Measurements from ENCODE around the gene CEP97. TPM values are rescaled to one million over a fixed set of nuclear protein-coding genes. Genes with fewer than 3 reads are reported as not detected.
A peak's percentile ranks its signal among the peaks of the same experiment; 100 is the strongest.
"Not testable (repeated sequence)": the region's sequence is repeated elsewhere in the genome, so short reads cannot be mapped to it uniquely, and the experiment has no call there.

Gene CEP97
- polyA plus RNA-seq, 2 donors = 0.94 to 1.1 TPM

- H3K27ac ChIP-seq (ENCODE audit: low read depth in 2 of 2, low read length in 1 of 2); H3K4me1 ChIP-seq (ENCODE audit: control insufficient read depth in 2 of 2, insufficient read depth in 2 of 2, low read length in 1 of 2); H3K4me3 ChIP-seq (ENCODE audit: low read depth in 1 of 2, low read length in 2 of 2); H3K27me3 ChIP-seq (ENCODE audit: control insufficient read depth in 1 of 2, insufficient read depth in 2 of 2, low read length in 2 of 2); H3K9me3 ChIP-seq (ENCODE audit: control insufficient read depth in 2 of 2, insufficient read depth in 1 of 2, low read depth in 1 of 2, low read length in 1 of 2): not testable (repeated sequence)
- H3K36me3 ChIP-seq (ENCODE audit: control insufficient read depth in 2 of 2, insufficient read depth in 2 of 2, low read length in 1 of 2) = peaks cover 8 to 11% of the 10 kb centered on the region in 2 donors
- WGBS, 2 donors = 90 to 98% methylated on average over 11 to 14 of the region's 23 CpGs
These were observed 29.1 kb downstream of the CEP97 start for GRCh38 chr3:101753386-101754113.

GRCh38 chr3:101758224-101758623, 33.8 kb downstream of the CEP97 start:
- H3K27ac ChIP-seq (ENCODE audit: low read depth in 2 of 2, low read length in 1 of 2) = no peak overlapping the region
- H3K4me1 ChIP-seq (ENCODE audit: control insufficient read depth in 2 of 2, insufficient read depth in 2 of 2, low read length in 1 of 2) = no peaks in the 10 kb centered on the region
- 94% methylated on average over 6 of the region's 6 CpGs for WGBS, 2 donors
- no peaks in the 10 kb centered on the region for H3K9me3 ChIP-seq (ENCODE audit: control insufficient read depth in 2 of 2, insufficient read depth in 1 of 2, low read depth in 1 of 2, low read length in 1 of 2)
- no peaks in the 10 kb centered on the region for H3K27me3 ChIP-seq (ENCODE audit: control insufficient read depth in 1 of 2, insufficient read depth in 2 of 2, low read length in 2 of 2)
- peaks cover 8 to 11% of the 10 kb centered on the region in 2 donors for H3K36me3 ChIP-seq (ENCODE audit: control insufficient read depth in 2 of 2, insufficient read depth in 2 of 2, low read length in 1 of 2)
- no peak overlapping the region for H3K4me3 ChIP-seq (ENCODE audit: low read depth in 1 of 2, low read length in 2 of 2)

GRCh38 chr3:101762041-101762646, 37.7 kb downstream of the CEP97 start:
- no peaks in the 10 kb centered on the region for H3K4me1 ChIP-seq (ENCODE audit: control insufficient read depth in 2 of 2, insufficient read depth in 2 of 2, low read length in 1 of 2)
- WGBS, 2 donors = 75% methylated on average over 3 of the region's 3 CpGs
- no peaks in the 10 kb centered on the region for H3K27me3 ChIP-seq (ENCODE audit: control insufficient read depth in 1 of 2, insufficient read depth in 2 of 2, low read length in 2 of 2)
- peaks cover 4 to 8% of the 10 kb centered on the region in 2 donors for H3K36me3 ChIP-seq (ENCODE audit: control insufficient read depth in 2 of 2, insufficient read depth in 2 of 2, low read length in 1 of 2)
- no peak overlapping the region for H3K4me3 ChIP-seq (ENCODE audit: low read depth in 1 of 2, low read length in 2 of 2)
- H3K9me3 ChIP-seq (ENCODE audit: control insufficient read depth in 2 of 2, insufficient read depth in 1 of 2, low read depth in 1 of 2, low read length in 1 of 2) = no peaks in the 10 kb centered on the region
- H3K27ac ChIP-seq (ENCODE audit: low read depth in 2 of 2, low read length in 1 of 2) = no peak overlapping the region

- H3K4me3 ChIP-seq (ENCODE audit: low read depth in 1 of 2, low read length in 2 of 2); H3K27ac ChIP-seq (ENCODE audit: low read depth in 2 of 2, low read length in 1 of 2); H3K27me3 ChIP-seq (ENCODE audit: control insufficient read depth in 1 of 2, insufficient read depth in 2 of 2, low read length in 2 of 2); H3K9me3 ChIP-seq (ENCODE audit: control insufficient read depth in 2 of 2, insufficient read depth in 1 of 2, low read depth in 1 of 2, low read length in 1 of 2); H3K36me3 ChIP-seq (ENCODE audit: control insufficient read depth in 2 of 2, insufficient read depth in 2 of 2, low read length in 1 of 2); H3K4me1 ChIP-seq (ENCODE audit: control insufficient read depth in 2 of 2, insufficient read depth in 2 of 2, low read length in 1 of 2): not testable (repeated sequence)
- 86 to 94% methylated on average over 6 of the region's 6 CpGs for WGBS, 2 donors
These were observed 53.4 kb downstream of the CEP97 start for GRCh38 chr3:101777745-101778281.

- peaks cover 0 to 4% of the 10 kb centered on the region in 2 donors for H3K36me3 ChIP-seq (ENCODE audit: control insufficient read depth in 2 of 2, insufficient read depth in 2 of 2, low read length in 1 of 2)
- no peaks in the 10 kb centered on the region for H3K27me3 ChIP-seq (ENCODE audit: control insufficient read depth in 1 of 2, insufficient read depth in 2 of 2, low read length in 2 of 2)
- H3K4me3 ChIP-seq (ENCODE audit: low read depth in 1 of 2, low read length in 2 of 2) = peak overlapping the region; percentile 65 to 93
- H3K4me1 ChIP-seq (ENCODE audit: control insufficient read depth in 2 of 2, insufficient read depth in 2 of 2, low read length in 1 of 2) = no peaks in the 10 kb centered on the region
- H3K27ac ChIP-seq (ENCODE audit: low read depth in 2 of 2, low read length in 1 of 2) = peak overlapping the region; percentile 89
- no peaks in the 10 kb centered on the region for H3K9me3 ChIP-seq (ENCODE audit: control insufficient read depth in 2 of 2, insufficient read depth in 1 of 2, low read depth in 1 of 2, low read length in 1 of 2)
- 22 to 24% methylated on average over 21 of the region's 21 CpGs for WGBS, 2 donors
These were observed 54.1 kb downstream of the CEP97 start for GRCh38 chr3:101778385-101779046.

GRCh38 chr3:101779047-101779821, 54.8 kb downstream of the CEP97 start, which contains the start of gene NXPE3:
Gene NXPE3, plus strand, starts transcription at chr3:101779211. Its CDS starts 6,386 bp downstream, at chr3:101785597.
- Histone ChIP-seq H3K36me3 (ENCODE audit: control insufficient read depth in 2 of 2, insufficient read depth in 2 of 2, low read length in 1 of 2) (peaks cover 0 to 4% of the 10 kb centered on the region in 2 donors), H3K4me1 (ENCODE audit: control insufficient read depth in 2 of 2, insufficient read depth in 2 of 2, low read length in 1 of 2) (no peaks in the 10 kb centered on the region)
- 0 to 1% methylated on average over 67 to 78 of the region's 78 CpGs for WGBS, 2 donors

GRCh38 chr3:101779822-101780381, 55.5 kb downstream of the CEP97 start:
- Histone ChIP-seq H3K9me3 (ENCODE audit: control insufficient read depth in 2 of 2, insufficient read depth in 1 of 2, low read depth in 1 of 2, low read length in 1 of 2) (no peaks in the 10 kb centered on the region), H3K27ac (ENCODE audit: low read depth in 2 of 2, low read length in 1 of 2) (peak overlapping the region; percentile 89)
- whole genome bisulfite sequencing, 2 donors = 23 to 24% methylated on average over 9 of the region's 9 CpGs

More at GRCh38 chr3:101779047-101779821, 54.8 kb downstream of the CEP97 start, which contains the start of gene NXPE3:
- peak within 1 kb of the TSS; percentile 89 for H3K27ac ChIP-seq (ENCODE audit: low read depth in 2 of 2, low read length in 1 of 2)
- peak within 1 kb of the TSS; percentile 65 to 93 for H3K4me3 ChIP-seq (ENCODE audit: low read depth in 1 of 2, low read length in 2 of 2)
- no peaks in the 10 kb centered on the region for H3K9me3 ChIP-seq (ENCODE audit: control insufficient read depth in 2 of 2, insufficient read depth in 1 of 2, low read depth in 1 of 2, low read length in 1 of 2)
- no peaks in the 10 kb centered on the region for H3K27me3 ChIP-seq (ENCODE audit: control insufficient read depth in 1 of 2, insufficient read depth in 2 of 2, low read length in 2 of 2)

GRCh38 chr3:101780661-101781060, 56.2 kb downstream of the CEP97 start:
- no peaks in the 10 kb centered on the region for H3K9me3 ChIP-seq (ENCODE audit: control insufficient read depth in 2 of 2, insufficient read depth in 1 of 2, low read depth in 1 of 2, low read length in 1 of 2)
- no peak overlapping the region for H3K27ac ChIP-seq (ENCODE audit: low read depth in 2 of 2, low read length in 1 of 2)
- no peak overlapping the region for H3K4me3 ChIP-seq (ENCODE audit: low read depth in 1 of 2, low read length in 2 of 2)
- H3K27me3 ChIP-seq (ENCODE audit: control insufficient read depth in 1 of 2, insufficient read depth in 2 of 2, low read length in 2 of 2) = no peaks in the 10 kb centered on the region
- H3K4me1 ChIP-seq (ENCODE audit: control insufficient read depth in 2 of 2, insufficient read depth in 2 of 2, low read length in 1 of 2) = no peaks in the 10 kb centered on the region
- WGBS, 2 donors = 47 to 65% methylated on average over 2 of the region's 2 CpGs
- peaks cover 0 to 7% of the 10 kb centered on the region in 2 donors for H3K36me3 ChIP-seq (ENCODE audit: control insufficient read depth in 2 of 2, insufficient read depth in 2 of 2, low read length in 1 of 2)

More at GRCh38 chr3:101779822-101780381, 55.5 kb downstream of the CEP97 start:
- peaks cover 0 to 4% of the 10 kb centered on the region in 2 donors for H3K36me3 ChIP-seq (ENCODE audit: control insufficient read depth in 2 of 2, insufficient read depth in 2 of 2, low read length in 1 of 2)
- no peaks in the 10 kb centered on the region for H3K4me1 ChIP-seq (ENCODE audit: control insufficient read depth in 2 of 2, insufficient read depth in 2 of 2, low read length in 1 of 2)
- H3K27me3 ChIP-seq (ENCODE audit: control insufficient read depth in 1 of 2, insufficient read depth in 2 of 2, low read length in 2 of 2) = no peaks in the 10 kb centered on the region
- H3K4me3 ChIP-seq (ENCODE audit: low read depth in 1 of 2, low read length in 2 of 2) = peak overlapping the region; percentile 65 to 93

GRCh38 chr3:101781166-101781565, 56.8 kb downstream of the CEP97 start:
- Histone ChIP-seq H3K9me3 (ENCODE audit: control insufficient read depth in 2 of 2, insufficient read depth in 1 of 2, low read depth in 1 of 2, low read length in 1 of 2) (no peaks in the 10 kb centered on the region), H3K4me1 (ENCODE audit: control insufficient read depth in 2 of 2, insufficient read depth in 2 of 2, low read length in 1 of 2) (no peaks in the 10 kb centered on the region), H3K27me3 (ENCODE audit: control insufficient read depth in 1 of 2, insufficient read depth in 2 of 2, low read length in 2 of 2) (no peaks in the 10 kb centered on the region), H3K36me3 (ENCODE audit: control insufficient read depth in 2 of 2, insufficient read depth in 2 of 2, low read length in 1 of 2) (peaks cover 0 to 7% of the 10 kb centered on the region in 2 donors), H3K27ac (ENCODE audit: low read depth in 2 of 2, low read length in 1 of 2) (no peak overlapping the region), H3K4me3 (ENCODE audit: low read depth in 1 of 2, low read length in 2 of 2) (no peak overlapping the region)

Data from esophagus (tissue), 2 donors.